ENCODE data around the gene BIN1.

The BIN1 gene

GRCh38 chr2:127065940-127066318, 41.0 kb downstream of the BIN1 start:
- Mint-ChIP-seq H3K9me3 (no peaks in the 10 kb centered on the region), H3K27ac (peak overlapping the region; percentile 94), H3K4me3 (no peak overlapping the region), H3K4me1 (ENCODE audit: low read depth) (peaks cover 62% of the 10 kb centered on the region), H3K27me3 (peaks cover 13% of the 10 kb centered on the region), H3K36me3 (ENCODE audit: low read depth) (no peaks in the 10 kb centered on the region)
- intact Hi-C loops (cut with micrococcal nuclease), result no loop called here

- peaks cover 62% of the 10 kb centered on the region for H3K4me1 Mint-ChIP-seq (ENCODE audit: low read depth)
- no peaks in the 10 kb centered on the region for H3K9me3 Mint-ChIP-seq
- peak overlapping the region; percentile 94 for H3K27ac Mint-ChIP-seq
- H3K4me3 Mint-ChIP-seq, result peak overlapping the region; percentile 13
- intact Hi-C loops (cut with micrococcal nuclease), result no loop called here
- no peaks in the 10 kb centered on the region for H3K36me3 Mint-ChIP-seq (ENCODE audit: low read depth)
- peaks cover 13% of the 10 kb centered on the region for H3K27me3 Mint-ChIP-seq
Measured at GRCh38 chr2:127065299-127065939, 41.5 kb downstream of the BIN1 start.

GRCh38 chr2:127064642-127065250, 42.2 kb downstream of the BIN1 start:
- no peaks in the 10 kb centered on the region for H3K36me3 Mint-ChIP-seq (ENCODE audit: low read depth)
- peak overlapping the region; percentile 94 for H3K27ac Mint-ChIP-seq

GRCh38 chr2:127063701-127064590, 43.0 kb downstream of the BIN1 start:
- intact Hi-C loops (cut with micrococcal nuclease), result no loop called here
- H3K27me3 Mint-ChIP-seq, result peaks cover 7% of the 10 kb centered on the region
- peak overlapping the region; percentile 26 for H3K4me3 Mint-ChIP-seq
- no peaks in the 10 kb centered on the region for H3K9me3 Mint-ChIP-seq
- no peaks in the 10 kb centered on the region for H3K36me3 Mint-ChIP-seq (ENCODE audit: low read depth)
- peaks cover 59% of the 10 kb centered on the region for H3K4me1 Mint-ChIP-seq (ENCODE audit: low read depth)
- H3K27ac Mint-ChIP-seq, result peak overlapping the region; percentile 94

More at GRCh38 chr2:127064642-127065250, 42.2 kb downstream of the BIN1 start:
- Mint-ChIP-seq H3K9me3 (no peaks in the 10 kb centered on the region), H3K4me3 (peak overlapping the region; percentile 50), H3K4me1 (ENCODE audit: low read depth) (peaks cover 62% of the 10 kb centered on the region), H3K27me3 (peaks cover 13% of the 10 kb centered on the region)
- intact Hi-C loops (cut with micrococcal nuclease), result no loop called here

- Mint-ChIP-seq H3K36me3 (ENCODE audit: low read depth) (no peaks in the 10 kb centered on the region), H3K27me3 (peaks cover 4% of the 10 kb centered on the region), H3K4me3 (no peak overlapping the region), H3K4me1 (ENCODE audit: low read depth) (peaks cover 46% of the 10 kb centered on the region), H3K27ac (peak overlapping the region; percentile 43), H3K9me3 (no peaks in the 10 kb centered on the region)
- intact Hi-C loops (cut with micrococcal nuclease), result no loop called here
Measured at GRCh38 chr2:127061375-127062273, 45.3 kb downstream of the BIN1 start.

- H3K27me3 Mint-ChIP-seq, result peaks cover 4% of the 10 kb centered on the region
- intact Hi-C loops (cut with micrococcal nuclease), result no loop called here
- no peak overlapping the region for H3K4me3 Mint-ChIP-seq
- peaks cover 34% of the 10 kb centered on the region for H3K4me1 Mint-ChIP-seq (ENCODE audit: low read depth)
- no peaks in the 10 kb centered on the region for H3K9me3 Mint-ChIP-seq
- no peaks in the 10 kb centered on the region for H3K36me3 Mint-ChIP-seq (ENCODE audit: low read depth)
- H3K27ac Mint-ChIP-seq, result no peak overlapping the region
Measured at GRCh38 chr2:127060264-127060945, 46.5 kb downstream of the BIN1 start.

GRCh38 chr2:127059559-127059958, 47.4 kb downstream of the BIN1 start:
- Mint-ChIP-seq H3K4me3 (no peak overlapping the region), H3K36me3 (ENCODE audit: low read depth) (no peaks in the 10 kb centered on the region), H3K9me3 (no peaks in the 10 kb centered on the region), H3K4me1 (ENCODE audit: low read depth) (peaks cover 25% of the 10 kb centered on the region), H3K27me3 (peaks cover 4% of the 10 kb centered on the region), H3K27ac (no peak overlapping the region)
- intact Hi-C loops (cut with micrococcal nuclease), result no loop called here

- no peak overlapping the region for H3K27ac Mint-ChIP-seq
- no peaks in the 10 kb centered on the region for H3K9me3 Mint-ChIP-seq
Measured at GRCh38 chr2:127058954-127059252, 48.1 kb downstream of the BIN1 start.

GRCh38 chr2:127058246-127058953, 48.6 kb downstream of the BIN1 start:
- Mint-ChIP-seq H3K36me3 (ENCODE audit: low read depth) (no peaks in the 10 kb centered on the region), H3K4me1 (ENCODE audit: low read depth) (peaks cover 17% of the 10 kb centered on the region), H3K27ac (no peak overlapping the region), H3K27me3 (peaks cover 6% of the 10 kb centered on the region), H3K9me3 (no peaks in the 10 kb centered on the region), H3K4me3 (no peak overlapping the region)
- intact Hi-C loops (cut with micrococcal nuclease), result no loop called here

More at GRCh38 chr2:127058954-127059252, 48.1 kb downstream of the BIN1 start:
- intact Hi-C loops (cut with micrococcal nuclease), result no loop called here
- no peaks in the 10 kb centered on the region for H3K36me3 Mint-ChIP-seq (ENCODE audit: low read depth)
- peaks cover 6% of the 10 kb centered on the region for H3K27me3 Mint-ChIP-seq
- peaks cover 19% of the 10 kb centered on the region for H3K4me1 Mint-ChIP-seq (ENCODE audit: low read depth)
- H3K4me3 Mint-ChIP-seq, result no peak overlapping the region

- intact Hi-C loops (cut with micrococcal nuclease), result no loop called here
- Mint-ChIP-seq H3K9me3 (no peaks in the 10 kb centered on the region), H3K36me3 (ENCODE audit: low read depth) (no peaks in the 10 kb centered on the region), H3K4me1 (ENCODE audit: low read depth) (peaks cover 17% of the 10 kb centered on the region), H3K4me3 (no peak overlapping the region), H3K27ac (no peak overlapping the region), H3K27me3 (peaks cover 8% of the 10 kb centered on the region)
Measured at GRCh38 chr2:127057371-127058245, 49.3 kb downstream of the BIN1 start.

- H3K4me1 Mint-ChIP-seq (ENCODE audit: low read depth), result peaks cover 19% of the 10 kb centered on the region
- H3K4me3 Mint-ChIP-seq, result no peak overlapping the region
- no peak overlapping the region for H3K27ac Mint-ChIP-seq
- H3K27me3 Mint-ChIP-seq, result peaks cover 10% of the 10 kb centered on the region
- no peaks in the 10 kb centered on the region for H3K36me3 Mint-ChIP-seq (ENCODE audit: low read depth)
- no peaks in the 10 kb centered on the region for H3K9me3 Mint-ChIP-seq
- intact Hi-C loops (cut with micrococcal nuclease), result no loop called here
Measured at GRCh38 chr2:127056631-127057370, 50.2 kb downstream of the BIN1 start.
